ENCODE results near the gene PSMD5. TPM values are rescaled to one million over a fixed set of nuclear protein-coding genes. Genes with fewer than 3 reads are reported as not detected.

The PSMD5 gene
- polyA plus RNA-seq, 1 experiment, result 57.6 TPM

DNA sequence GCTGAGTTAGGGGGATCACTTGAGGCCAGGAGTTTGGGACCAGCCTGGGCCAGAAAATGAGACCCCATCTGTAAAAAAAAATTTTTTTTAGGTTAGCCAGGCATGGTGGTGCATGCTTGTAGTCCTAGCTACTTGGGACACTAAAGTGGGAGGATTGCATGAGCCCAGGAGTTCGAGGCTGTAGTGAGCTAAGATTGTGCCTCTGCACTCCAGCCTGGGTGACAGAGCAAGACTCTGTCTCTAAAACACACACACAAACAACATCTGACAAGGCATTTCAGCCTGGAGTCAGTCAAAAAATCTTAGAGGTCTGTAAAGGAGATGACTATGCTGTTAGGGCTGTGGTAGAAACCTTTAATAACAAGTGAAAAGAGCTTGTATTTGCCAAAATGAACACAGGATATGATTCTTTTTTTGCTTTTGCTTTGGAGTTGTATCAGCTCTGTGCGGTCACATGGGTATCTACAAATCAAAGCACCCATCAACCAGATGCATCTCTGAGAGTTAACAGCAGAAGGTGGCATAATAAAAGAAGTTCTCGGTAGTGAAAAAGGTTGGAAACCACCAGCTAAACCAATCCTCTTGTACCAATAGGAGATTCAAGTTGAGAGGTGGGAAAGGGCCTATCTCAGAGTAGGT is 3.6 kb upstream of the PSMD5 start:
- DNase-seq (ENCODE audit: low read depth, low spot score), result no peak
- H3K4me3 ChIP-seq (ENCODE audit: low read depth, low read length), result no peak overlapping the region
- no peaks in the 10 kb centered on the region; the same call in 1 of the 2 replicates for H3K9me3 ChIP-seq (ENCODE audit: control insufficient read depth, insufficient read depth, low read length)
- no peak overlapping the region for H3K27ac ChIP-seq (ENCODE audit: low read depth, low read length)
- no peaks in the 10 kb centered on the region for H3K27me3 ChIP-seq (ENCODE audit: control insufficient read depth, insufficient read depth, low read length)
- TF ChIP-seq, protein P1, sequence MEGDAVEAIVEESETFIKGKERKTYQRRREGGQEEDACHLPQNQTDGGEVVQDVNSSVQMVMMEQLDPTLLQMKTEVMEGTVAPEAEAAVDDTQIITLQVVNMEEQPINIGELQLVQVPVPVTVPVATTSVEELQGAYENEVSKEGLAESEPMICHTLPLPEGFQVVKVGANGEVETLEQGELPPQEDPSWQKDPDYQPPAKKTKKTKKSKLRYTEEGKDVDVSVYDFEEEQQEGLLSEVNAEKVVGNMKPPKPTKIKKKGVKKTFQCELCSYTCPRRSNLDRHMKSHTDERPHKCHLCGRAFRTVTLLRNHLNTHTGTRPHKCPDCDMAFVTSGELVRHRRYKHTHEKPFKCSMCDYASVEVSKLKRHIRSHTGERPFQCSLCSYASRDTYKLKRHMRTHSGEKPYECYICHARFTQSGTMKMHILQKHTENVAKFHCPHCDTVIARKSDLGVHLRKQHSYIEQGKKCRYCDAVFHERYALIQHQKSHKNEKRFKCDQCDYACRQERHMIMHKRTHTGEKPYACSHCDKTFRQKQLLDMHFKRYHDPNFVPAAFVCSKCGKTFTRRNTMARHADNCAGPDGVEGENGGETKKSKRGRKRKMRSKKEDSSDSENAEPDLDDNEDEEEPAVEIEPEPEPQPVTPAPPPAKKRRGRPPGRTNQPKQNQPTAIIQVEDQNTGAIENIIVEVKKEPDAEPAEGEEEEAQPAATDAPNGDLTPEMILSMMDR (IDR thresholded peaks at IDR 0.05; ENCODE audit: low read depth, low read length), result no peak
- POLR2A ChIA-PET, result no interaction called here
- CTCF ChIA-PET, result interaction anchor here (0.8 to 1.5 kb wide), 2 partner anchors 91 to 214 kb away, joined by 3 read pairs; no protein-coding TSS in a partner anchor

DNA sequence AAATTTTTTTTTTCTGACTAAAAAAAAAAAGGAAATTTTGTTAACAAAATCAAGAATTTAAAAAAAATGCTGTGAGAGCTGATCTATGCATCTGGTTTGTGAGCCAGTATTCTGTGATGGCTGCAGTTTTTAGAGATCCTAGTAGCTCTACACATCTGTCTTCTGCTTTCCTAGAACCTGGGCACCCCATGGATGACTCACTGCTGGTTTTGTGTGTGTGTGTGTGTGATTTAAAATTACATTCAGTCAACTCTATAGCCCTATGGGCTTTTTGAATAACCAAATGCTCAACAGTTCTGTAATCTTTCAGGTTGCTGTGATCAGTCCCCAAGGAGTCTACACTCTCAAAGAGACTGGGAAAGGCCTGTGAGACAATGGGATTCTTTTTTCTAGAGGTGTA is 2.5 kb upstream of the PSMD5 start:
- no peaks in the 10 kb centered on the region for H3K27me3 ChIP-seq (ENCODE audit: control insufficient read depth, insufficient read depth, low read length)
- H3K4me3 ChIP-seq (ENCODE audit: low read depth, low read length), result no peak overlapping the region
- TF ChIP-seq, protein P1 (IDR thresholded peaks at IDR 0.05; ENCODE audit: low read depth, low read length), result no peak
- ChIA-PET CTCF (interaction anchor here (1.5 kb wide), 1 partner anchor 140 kb away, joined by 4 read pairs; no protein-coding TSS in a partner anchor), POLR2A (no interaction called here)
- no peak for DNase-seq (ENCODE audit: low read depth, low spot score)
- no peak overlapping the region for H3K27ac ChIP-seq (ENCODE audit: low read depth, low read length)
- no peaks in the 10 kb centered on the region; the same call in 1 of the 2 replicates for H3K9me3 ChIP-seq (ENCODE audit: control insufficient read depth, insufficient read depth, low read length)

DNA sequence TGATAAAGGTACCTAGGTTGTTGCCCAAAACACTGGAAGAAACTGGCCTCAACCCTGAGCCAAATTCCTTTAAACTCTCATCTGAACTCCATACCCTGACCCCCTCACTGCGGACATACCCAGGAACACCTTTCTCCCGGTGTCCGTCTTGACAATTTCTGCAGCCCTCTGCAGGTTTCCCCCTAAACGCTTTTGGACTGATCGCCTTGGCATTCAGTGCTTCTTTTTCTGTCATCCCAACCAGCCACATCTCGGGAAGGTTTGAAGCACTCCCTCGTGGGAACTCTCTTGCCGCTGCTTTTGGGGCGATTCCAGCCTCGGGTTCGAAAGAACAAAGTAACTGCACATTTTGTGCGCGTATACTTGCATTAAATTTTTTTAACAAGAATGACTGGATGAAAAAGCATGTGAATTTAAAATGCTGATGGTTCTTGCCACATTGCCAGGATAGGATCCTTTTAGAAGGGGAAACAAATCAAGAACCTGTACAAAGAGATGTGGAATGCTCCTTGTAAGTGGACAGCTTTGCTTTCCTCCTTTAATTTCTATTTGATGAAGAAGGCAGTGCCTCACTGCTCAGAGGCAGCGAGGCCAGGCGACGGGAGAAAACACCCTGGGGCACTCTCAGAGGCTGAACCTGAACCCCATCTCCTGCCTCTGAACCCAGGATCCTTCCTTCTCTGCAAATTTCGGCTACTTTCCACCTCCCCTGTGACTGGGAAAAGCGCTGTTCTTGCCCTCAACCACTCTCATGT is 615 bp downstream of the PSMD5 start:
- ChIA-PET CTCF (interaction anchor here (0.7 kb wide), 1 partner anchor 219 kb away, joined by 3 read pairs; no protein-coding TSS in a partner anchor), POLR2A (interaction anchor here (1.7 kb wide), 1 partner anchor 26 kb away, joined by 4 read pairs; no protein-coding TSS in a partner anchor)
- Histone ChIP-seq H3K27me3 (ENCODE audit: control insufficient read depth, insufficient read depth, low read length) (no peaks in the 10 kb centered on the region), H3K9me3 (ENCODE audit: control insufficient read depth, insufficient read depth, low read length) (no peaks in the 10 kb centered on the region; the same call in 1 of the 2 replicates), H3K27ac (ENCODE audit: low read depth, low read length) (peak overlapping the region; percentile 100), H3K4me3 (ENCODE audit: low read depth, low read length) (peak overlapping the region; percentile 100)
- DNase-seq (ENCODE audit: low read depth, low spot score), result no peak
- TF ChIP-seq, protein P1 (IDR thresholded peaks at IDR 0.05; ENCODE audit: low read depth, low read length), result no peak

DNA sequence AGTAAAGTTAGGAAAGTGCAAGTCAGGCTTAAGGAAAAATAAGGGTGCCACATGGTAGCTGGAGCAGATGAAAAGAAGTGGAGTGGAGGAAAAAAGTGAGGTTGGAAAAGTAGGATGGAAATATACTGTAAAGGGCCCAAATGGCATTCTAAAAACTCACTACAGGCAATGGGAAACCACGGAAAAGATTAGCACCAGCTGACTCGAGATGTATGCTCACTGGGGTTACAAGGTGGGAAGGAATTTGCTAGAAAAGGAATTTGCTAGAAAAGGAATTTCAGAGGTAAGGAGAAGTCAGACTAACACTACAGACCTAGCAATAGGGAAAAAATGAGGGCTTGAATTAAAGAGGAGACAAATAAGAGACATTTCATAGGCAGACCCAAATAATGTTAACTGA is 3.6 kb downstream of the PSMD5 start:
- CTCF ChIA-PET, result no interaction called here
- DNase-seq (ENCODE audit: low read depth, low spot score), result no peak
- TF ChIP-seq, protein P1 (IDR thresholded peaks at IDR 0.05; ENCODE audit: low read depth, low read length), result no peak

DNA sequence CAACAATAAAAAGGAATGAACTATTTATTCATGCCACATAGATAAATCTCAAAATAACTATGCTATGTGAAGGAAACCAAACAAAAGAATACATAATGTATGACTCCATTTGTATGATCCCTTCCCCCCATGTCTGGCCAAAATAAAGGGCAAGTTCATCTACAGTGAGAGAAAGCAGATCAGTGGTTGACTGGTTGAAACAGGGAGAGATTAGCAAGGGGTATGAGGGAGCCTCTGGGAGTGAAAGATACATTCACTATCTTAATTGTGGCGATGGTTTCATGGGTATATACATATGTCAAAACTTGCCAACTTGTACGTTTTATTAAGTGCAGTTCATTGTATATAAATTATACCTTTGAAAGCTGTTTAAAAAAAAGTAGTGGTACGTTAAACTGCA is 4.8 kb downstream of the PSMD5 start:
- TF ChIP-seq, protein P1 (IDR thresholded peaks at IDR 0.05; ENCODE audit: low read depth, low read length), result no peak
- H3K27me3 ChIP-seq (ENCODE audit: control insufficient read depth, insufficient read depth, low read length), result no peaks in the 10 kb centered on the region
- H3K27ac ChIP-seq (ENCODE audit: low read depth, low read length), result no peak overlapping the region
- no peak for DNase-seq (ENCODE audit: low read depth, low spot score)
- no peaks in the 10 kb centered on the region; the same call in 1 of the 2 replicates for H3K9me3 ChIP-seq (ENCODE audit: control insufficient read depth, insufficient read depth, low read length)
- POLR2A ChIA-PET, result no interaction called here
- H3K4me3 ChIP-seq (ENCODE audit: low read depth, low read length), result no peak overlapping the region
- CTCF ChIA-PET, result no interaction called here

More for the DNA sequence above, 3.6 kb downstream of the PSMD5 start:
- Histone ChIP-seq H3K9me3 (ENCODE audit: control insufficient read depth, insufficient read depth, low read length) (no peaks in the 10 kb centered on the region; the same call in 1 of the 2 replicates), H3K27ac (ENCODE audit: low read depth, low read length) (no peak overlapping the region), H3K27me3 (ENCODE audit: control insufficient read depth, insufficient read depth, low read length) (no peaks in the 10 kb centered on the region), H3K4me3 (ENCODE audit: low read depth, low read length) (no peak overlapping the region)
- POLR2A ChIA-PET, result no interaction called here
